Fibroblast of skin of left quadriceps (primary cell): ENCODE data around the gene CARHSP1.
"Not testable (repeated sequence)": the region's sequence is repeated elsewhere in the genome, so short reads cannot be mapped to it uniquely, and the experiment has no call there.

Experiments
- DNase-seq, 2 experiments: peaks; one replicate each; pipeline ENCODE4 v3.0.0-alpha.2; 2013; ENCODE audit warnings: low read depth in 2 of 2

Gene CARHSP1

GRCh38 chr16:8868416-8869211 is at the start of gene CARHSP1:
Gene CARHSP1 (minus strand): TSS chr16:8869006. CDS start chr16:8859328, 9,678 bp downstream.
- peak; percentile 75 to 79 for DNase-seq

GRCh38 chr16:8917336-8917735 is 48.5 kb upstream of the CARHSP1 start:
- not testable (repeated sequence) for DNase-seq

- no peak for DNase-seq
Observed at GRCh38 chr16:8916541-8917225, 47.9 kb upstream of the CARHSP1 start.

GRCh38 chr16:8915722-8916301 is 47.0 kb upstream of the CARHSP1 start:
- no peak for DNase-seq

- no peak for DNase-seq
Observed at GRCh38 chr16:8914098-8914497, 45.3 kb upstream of the CARHSP1 start.

- DNase-seq: no peak
Observed at GRCh38 chr16:8912793-8913192, 44.0 kb upstream of the CARHSP1 start.

- DNase-seq: no peak
Observed at GRCh38 chr16:8910811-8911210, 42.0 kb upstream of the CARHSP1 start.

- no peak for DNase-seq
Observed at GRCh38 chr16:8908810-8909468, 40.1 kb upstream of the CARHSP1 start.

GRCh38 chr16:8907096-8907495 is 38.3 kb upstream of the CARHSP1 start:
- no peak for DNase-seq

- no peak for DNase-seq
Observed at GRCh38 chr16:8905795-8906591, 37.2 kb upstream of the CARHSP1 start.

- no peak for DNase-seq
Observed at GRCh38 chr16:8905168-8905762, 36.5 kb upstream of the CARHSP1 start.

GRCh38 chr16:8904018-8904430 is 35.2 kb upstream of the CARHSP1 start:
- DNase-seq: no peak

- DNase-seq: no peak
Observed at GRCh38 chr16:8903004-8903403, 34.2 kb upstream of the CARHSP1 start.

- no peak for DNase-seq
Observed at GRCh38 chr16:8901320-8901861, 32.6 kb upstream of the CARHSP1 start.

- no peak for DNase-seq
Observed at GRCh38 chr16:8900343-8900742, 31.5 kb upstream of the CARHSP1 start.

GRCh38 chr16:8899709-8900317 is 31.0 kb upstream of the CARHSP1 start:
- DNase-seq: no peak

GRCh38 chr16:8898660-8899318 is 30.0 kb upstream of the CARHSP1 start:
- DNase-seq: no peak

GRCh38 chr16:8894736-8895334 is 26.0 kb upstream of the CARHSP1 start:
- no peak for DNase-seq

GRCh38 chr16:8893976-8894690 is 25.3 kb upstream of the CARHSP1 start:
- no peak for DNase-seq
